Coronary artery (tissue), 2 donors: ENCODE results near the gene GATAD2A.

Experiments
- DNase-seq: peaks from one replicate; pipeline ENCODE4 v3.0.0-alpha.2; 2017; ENCODE audit warnings: low spot score
- H3K27ac ChIP-seq, 2 donors: fragments of 200-600 bp; sonication (generic); one replicate each; pipeline ENCODE4 v1.5.1; 2016 to 2019
- H3K4me3 ChIP-seq: fragments of 200-600 bp; sonication (generic); 2 replicates; pipeline ENCODE4 v1.5.1; 2016; ENCODE audit warnings: mild to moderate bottlenecking, moderate library complexity
- TF ChIP-seq, protein P1 (sequence below): fragments of 200-600 bp; sonication (generic); IDR thresholded peaks from one replicate; pipeline ENCODE4 v1.5.1; 2019; ENCODE audit warnings: antibody characterized with exemption

Gene GATAD2A

DNA sequence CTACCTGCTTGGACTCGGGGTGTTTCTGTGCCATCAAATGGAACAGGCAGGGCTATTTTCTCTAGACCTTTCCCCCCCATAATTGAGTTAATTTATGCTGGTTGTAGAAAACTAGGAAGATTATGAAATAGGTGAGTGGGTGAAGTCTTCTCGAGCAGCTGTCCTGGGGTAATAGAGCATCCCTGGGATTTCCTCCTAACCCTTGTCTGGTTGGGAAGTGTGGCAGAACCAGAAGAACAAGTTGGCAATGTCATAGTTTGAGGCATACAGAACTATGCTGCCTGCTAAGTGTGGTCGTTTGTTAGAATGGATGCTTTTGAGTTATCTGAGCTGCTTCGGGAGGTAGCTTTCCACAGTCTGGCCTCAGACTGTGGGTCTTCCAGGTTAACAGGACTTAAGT, 3.7 kb downstream of the GATAD2A start:
- H3K27ac ChIP-seq, result no peak overlapping the region
- H3K4me3 ChIP-seq, result no peak overlapping the region
- DNase-seq, result no peak
- TF ChIP-seq, protein P1, sequence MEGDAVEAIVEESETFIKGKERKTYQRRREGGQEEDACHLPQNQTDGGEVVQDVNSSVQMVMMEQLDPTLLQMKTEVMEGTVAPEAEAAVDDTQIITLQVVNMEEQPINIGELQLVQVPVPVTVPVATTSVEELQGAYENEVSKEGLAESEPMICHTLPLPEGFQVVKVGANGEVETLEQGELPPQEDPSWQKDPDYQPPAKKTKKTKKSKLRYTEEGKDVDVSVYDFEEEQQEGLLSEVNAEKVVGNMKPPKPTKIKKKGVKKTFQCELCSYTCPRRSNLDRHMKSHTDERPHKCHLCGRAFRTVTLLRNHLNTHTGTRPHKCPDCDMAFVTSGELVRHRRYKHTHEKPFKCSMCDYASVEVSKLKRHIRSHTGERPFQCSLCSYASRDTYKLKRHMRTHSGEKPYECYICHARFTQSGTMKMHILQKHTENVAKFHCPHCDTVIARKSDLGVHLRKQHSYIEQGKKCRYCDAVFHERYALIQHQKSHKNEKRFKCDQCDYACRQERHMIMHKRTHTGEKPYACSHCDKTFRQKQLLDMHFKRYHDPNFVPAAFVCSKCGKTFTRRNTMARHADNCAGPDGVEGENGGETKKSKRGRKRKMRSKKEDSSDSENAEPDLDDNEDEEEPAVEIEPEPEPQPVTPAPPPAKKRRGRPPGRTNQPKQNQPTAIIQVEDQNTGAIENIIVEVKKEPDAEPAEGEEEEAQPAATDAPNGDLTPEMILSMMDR, result no peak

DNA sequence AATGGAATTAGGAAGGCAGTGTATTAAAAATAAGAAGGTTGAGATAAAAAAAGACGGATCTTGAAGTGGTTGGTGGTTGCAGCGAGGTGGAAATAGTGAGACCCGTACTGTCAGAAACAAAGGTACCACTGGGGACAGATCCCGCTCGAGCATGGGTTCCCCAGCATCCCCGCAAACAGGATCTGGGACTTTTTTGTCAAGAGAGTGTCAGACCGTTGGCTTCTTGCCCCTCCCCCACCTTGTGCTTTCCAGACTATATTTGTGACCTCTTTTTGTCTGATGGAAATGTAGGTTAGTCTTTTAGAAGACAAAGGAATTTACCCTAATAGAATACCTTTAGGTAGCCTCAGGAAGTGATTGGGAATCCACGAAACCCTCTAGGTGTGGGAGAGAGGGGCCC, 4.2 kb downstream of the GATAD2A start:
- TF ChIP-seq, protein P1, result no peak
- Histone ChIP-seq H3K27ac (no peak overlapping the region), H3K4me3 (no peak overlapping the region)
- no peak for DNase-seq

DNA sequence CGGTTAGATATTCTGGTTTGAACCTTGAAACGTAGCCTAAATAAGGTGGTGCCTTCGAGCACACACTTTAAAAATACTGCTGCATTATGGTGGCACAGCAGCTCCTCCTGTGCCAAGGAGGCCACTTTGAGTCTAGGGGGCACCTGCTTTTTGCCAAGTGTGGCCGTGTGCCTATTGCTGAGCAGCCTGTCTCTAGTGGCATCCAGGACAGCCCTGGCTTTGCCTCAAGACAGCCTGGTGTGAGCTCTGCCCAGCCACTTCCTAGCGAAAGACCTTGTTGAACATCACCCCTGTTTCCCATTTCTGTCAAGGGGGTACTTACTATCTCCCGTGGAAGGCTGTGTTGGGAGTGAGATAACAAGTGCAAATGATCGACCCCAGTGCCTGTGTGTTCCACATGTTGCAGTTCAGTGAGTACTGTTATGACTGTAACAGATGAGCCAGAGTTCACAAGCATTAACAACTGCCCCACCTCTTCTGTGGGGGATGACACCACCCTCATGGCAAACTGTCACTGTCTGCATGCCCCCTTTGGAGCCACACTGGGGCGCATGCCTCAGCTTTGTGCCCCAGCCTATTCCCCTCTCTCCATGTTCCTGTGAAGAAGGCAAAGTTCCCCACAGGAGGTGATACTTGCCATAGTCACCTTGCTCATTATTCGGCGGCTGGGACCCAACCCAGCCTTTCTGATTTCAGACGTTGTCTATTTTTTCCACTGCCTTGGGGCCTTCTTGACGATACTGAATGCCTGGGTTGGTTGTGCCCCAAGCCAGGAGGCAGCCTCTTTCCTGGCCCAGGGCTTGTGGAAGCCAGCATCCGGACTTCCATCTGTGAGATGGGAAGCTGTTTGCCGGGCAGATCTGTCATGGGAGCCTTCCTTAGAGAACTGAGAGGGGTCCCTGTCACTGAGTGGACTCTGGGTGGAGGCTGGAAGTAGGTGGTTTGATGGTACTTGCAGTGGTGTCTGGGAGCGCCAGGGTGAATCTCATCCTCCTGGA, 5.4 kb downstream of the GATAD2A start:
- TF ChIP-seq, protein P1, result no peak
- no peak overlapping the region for H3K4me3 ChIP-seq
- no peak for DNase-seq
- H3K27ac ChIP-seq, result no peak overlapping the region

DNA sequence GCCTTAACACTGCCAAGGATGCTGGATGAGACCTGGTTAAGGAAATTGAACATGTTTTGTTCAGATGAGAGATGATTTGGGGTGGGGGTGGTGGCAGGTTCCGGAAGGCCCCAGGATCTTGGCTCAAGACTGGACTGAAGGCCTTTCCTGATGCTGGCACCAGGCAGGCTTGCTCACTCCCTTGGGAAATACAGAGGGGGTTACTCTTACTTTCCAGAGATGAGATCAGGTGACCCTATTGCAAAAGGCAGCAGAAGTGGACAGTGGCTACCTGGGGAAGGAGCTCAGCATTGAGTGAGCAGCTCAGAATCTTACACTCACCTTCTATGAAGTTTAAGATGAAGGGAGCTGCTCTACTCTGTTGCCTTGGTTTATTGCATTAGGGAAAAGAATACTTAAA, 10.8 kb downstream of the GATAD2A start:
- Histone ChIP-seq H3K27ac (no peak overlapping the region), H3K4me3 (no peak overlapping the region)
- TF ChIP-seq, protein P1, result no peak
- no peak for DNase-seq

DNA sequence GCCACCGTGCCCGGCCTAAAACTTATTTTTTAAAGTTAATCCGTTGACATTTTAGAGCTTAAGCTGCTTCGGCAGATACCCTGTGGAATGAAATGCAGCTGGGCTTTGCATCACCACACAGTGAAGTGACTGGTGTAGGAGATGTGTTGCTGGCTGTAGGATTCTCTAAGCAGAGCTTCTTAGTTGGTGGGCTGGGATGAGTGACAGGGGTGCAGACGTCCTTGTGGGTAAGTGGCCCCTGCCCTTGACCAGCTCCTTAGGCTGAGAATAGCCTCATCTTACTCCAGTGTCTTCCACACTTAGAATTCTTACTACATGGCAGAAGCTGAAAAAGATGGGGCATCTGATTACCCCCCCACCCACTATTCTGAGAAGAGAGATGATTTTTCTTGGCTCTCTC, 11.6 kb downstream of the GATAD2A start:
- Histone ChIP-seq H3K27ac (no peak overlapping the region), H3K4me3 (no peak overlapping the region)
- DNase-seq, result no peak
- TF ChIP-seq, protein P1, result no peak

DNA sequence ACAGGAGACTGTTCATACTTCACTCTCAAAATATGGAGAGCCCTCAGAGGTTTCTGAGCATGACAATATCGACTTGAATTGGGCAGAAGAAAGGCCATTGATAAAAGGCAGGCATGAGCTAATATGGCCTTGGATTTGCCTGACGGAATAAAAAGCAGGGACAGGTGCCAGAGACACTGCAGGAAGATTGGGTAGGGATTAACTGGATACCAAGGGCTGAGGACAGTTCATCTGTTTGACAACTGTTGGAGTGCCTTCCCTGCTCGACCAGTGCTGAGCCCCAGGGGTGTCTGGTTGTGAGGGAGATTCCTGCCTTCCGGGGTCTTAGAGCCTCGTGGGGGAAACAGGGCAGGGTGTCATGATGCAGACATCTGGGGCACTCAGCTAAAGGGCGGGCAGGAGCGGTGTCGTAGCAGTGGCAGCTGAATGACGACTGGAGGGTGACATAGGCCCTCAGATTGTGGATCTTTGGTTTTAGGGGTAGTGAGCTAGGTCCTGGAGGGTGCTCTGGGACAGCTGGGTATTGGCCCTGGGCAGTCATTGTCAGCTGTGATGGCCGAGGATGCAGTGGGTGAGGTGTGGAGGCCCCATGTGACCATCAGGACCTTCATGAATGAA, 12.3 kb downstream of the GATAD2A start:
- TF ChIP-seq, protein P1, result no peak
- Histone ChIP-seq H3K27ac (no peak overlapping the region), H3K4me3 (no peak overlapping the region)
- DNase-seq, result no peak
